IPS-NIHi11 (cell line): ENCODE results near the gene TGFB1.
"Not testable (repeated sequence)": the region's sequence is repeated elsewhere in the genome, so short reads cannot be mapped to it uniquely, and the experiment has no call there.

ENCODE experiments used
- DNase-seq: peaks from one replicate; pipeline ENCODE4 v3.0.0; 2012; ENCODE audit warnings: mixed read lengths, low spot score

Gene TGFB1

DNA sequence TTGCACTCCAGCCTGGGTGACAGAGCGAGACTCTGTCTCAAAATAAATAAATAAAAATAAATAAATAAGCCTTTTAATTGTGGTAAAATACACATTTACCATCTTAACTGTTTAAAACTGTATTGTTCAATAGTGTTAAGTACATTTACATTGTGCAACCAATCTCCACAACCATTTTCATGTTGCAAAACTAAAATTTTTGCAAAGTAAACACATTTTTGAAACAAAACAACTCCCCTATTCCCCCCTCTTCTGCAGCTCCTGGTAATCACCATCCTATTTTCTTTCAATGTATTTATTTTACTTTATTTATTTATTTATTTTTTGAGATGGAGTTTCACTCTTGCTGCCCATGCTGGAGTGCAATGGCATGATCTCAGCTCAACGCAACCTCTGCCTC is 16.0 kb upstream of the TGFB1 start:
- no peak for DNase-seq

DNA sequence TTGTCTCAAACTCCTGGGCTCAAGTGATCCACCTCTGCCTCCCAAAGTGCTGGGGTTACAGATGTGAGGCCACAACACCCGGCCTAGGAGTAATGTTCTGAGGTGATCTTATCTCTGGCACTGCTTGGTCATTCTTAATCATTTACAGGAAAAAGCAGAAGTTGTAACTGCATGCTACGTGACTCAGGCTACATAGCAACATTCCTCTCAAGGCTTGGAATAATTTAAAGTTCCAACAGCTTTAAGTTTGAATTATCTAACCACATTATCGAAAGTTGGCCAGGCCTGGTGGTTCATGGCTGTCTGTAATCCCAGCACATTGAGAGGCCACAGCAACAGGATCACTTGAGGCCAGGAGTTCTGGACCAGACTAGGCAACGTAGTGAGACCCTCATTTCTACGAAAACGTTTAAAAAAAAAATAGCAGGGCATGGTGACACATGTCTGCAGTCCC is 14.2 kb upstream of the TGFB1 start:
- no peak for DNase-seq

DNA sequence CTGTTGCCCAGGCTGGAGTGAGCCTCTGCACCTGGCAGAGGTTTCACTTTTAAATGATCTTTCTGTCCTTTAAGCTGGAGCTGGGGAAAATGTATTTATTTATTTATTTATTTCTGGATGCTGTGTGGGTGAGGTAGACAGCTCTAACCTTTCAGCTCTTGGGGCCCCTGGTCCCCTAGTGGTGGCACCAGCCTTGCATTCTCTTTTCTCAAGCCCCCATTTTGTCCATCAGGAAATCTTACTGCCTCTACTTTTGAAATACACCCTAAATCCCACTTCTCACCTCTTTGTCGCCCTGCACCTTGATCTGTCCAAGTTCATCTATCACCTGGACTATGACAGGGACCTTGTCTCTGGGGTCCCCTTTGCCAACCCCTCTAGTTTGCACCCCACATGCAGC is 12.4 kb upstream of the TGFB1 start:
- no peak for DNase-seq

DNA sequence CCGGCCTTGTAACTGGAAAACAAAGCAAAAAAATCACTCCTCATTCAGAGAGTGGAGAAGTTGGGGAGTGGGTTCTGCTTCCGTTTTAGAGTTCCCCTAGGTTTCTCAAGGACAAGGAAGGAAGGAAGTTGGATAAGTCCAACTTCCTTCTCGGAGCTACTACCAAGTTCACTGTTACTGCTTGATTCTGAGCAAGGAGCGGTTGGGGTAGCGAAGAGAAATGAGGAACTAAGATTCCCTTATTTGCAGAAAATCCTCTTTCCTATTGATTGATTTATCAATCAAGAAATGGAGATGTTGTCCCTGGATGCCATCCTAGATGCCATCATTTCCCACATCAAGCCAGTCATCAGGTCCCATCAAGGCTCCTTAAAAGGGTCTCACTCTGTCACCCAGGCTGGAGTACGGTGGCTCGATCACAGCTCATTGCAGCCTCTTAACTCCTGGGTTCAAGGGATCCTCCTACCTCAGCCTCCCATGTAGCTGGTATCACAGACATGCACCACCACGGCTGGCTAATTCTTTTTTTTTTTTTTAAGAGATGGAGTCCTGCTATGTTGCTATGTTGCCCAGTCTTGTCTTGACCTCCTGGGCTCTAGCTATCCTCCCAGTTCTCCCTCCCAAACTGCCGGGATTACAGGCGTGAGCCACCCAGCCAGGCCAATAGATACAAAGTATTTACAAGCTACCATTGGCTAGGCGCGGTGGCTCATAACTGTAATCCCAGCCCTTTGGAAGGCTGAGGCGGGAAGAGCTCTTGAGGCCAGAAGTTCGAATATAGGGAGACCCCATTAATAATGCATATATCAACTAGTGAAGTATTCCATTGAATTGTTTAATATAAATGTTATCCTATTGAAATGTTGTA is 11.0 kb upstream of the TGFB1 start:
- DNase-seq = no peak

DNA sequence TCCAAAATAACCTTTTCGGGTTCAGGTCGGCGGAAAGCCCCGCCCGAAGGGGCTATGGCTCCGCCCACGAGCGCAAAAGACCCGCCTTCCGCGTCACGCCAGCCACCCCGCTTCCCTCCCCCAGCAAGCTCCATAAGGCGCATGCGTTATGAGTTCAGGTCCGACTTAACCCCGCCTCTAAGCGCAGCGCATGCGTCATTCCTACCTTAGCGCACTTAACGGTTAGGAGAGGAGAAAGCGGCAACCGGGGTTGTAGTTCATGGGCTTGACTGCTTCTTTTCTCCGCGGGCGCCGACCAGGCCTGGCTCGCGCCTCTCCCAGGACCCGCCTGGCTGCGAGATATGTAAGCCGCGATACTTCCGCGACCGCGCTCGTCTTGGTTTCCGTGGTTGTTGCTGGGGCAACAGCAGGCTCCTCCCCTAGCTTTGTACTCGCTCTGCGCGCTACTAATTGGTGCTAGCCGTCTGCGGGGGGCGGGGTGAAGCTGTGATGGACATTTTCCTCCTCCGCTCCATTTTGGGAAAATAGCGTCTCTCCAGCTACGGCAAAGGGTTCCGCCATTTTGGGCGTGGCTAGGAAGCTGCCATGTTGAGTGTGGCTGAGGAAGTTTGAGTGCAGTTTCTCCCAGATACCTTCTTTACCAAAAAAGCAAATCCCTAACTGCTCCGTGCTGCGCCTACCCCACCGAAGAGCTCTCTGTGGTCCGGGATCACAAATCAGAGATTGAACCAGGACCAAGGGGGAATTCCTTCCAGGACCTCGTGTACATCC is 10.2 kb upstream of the TGFB1 start, which contains the start of gene B9D2:
B9D2 (minus strand) TSS at position 397 of the 771 bp plus-strand sequence. CDS start 630 bp downstream, outside the sequence.
- DNase-seq = peak; percentile 94

DNA sequence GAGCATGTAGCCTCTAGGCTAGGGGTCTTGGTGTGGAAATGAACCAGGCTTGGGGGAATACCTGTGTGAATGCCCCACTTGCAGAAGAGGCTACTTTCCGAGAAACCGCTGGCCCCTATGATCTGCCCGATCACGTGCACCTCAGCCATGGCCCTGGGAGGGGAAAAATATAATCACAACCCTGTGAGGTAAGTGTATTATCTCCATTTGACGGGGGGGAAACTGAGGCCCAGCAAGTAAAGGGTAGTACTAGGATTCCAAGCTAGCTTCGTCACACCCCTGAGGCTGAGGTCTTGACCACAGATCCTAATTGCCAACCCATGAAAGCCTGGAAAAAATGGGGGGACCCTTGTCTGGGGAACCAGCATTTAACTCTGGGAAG is 9.6 kb upstream of the TGFB1 start:
- DNase-seq = no peak

DNA sequence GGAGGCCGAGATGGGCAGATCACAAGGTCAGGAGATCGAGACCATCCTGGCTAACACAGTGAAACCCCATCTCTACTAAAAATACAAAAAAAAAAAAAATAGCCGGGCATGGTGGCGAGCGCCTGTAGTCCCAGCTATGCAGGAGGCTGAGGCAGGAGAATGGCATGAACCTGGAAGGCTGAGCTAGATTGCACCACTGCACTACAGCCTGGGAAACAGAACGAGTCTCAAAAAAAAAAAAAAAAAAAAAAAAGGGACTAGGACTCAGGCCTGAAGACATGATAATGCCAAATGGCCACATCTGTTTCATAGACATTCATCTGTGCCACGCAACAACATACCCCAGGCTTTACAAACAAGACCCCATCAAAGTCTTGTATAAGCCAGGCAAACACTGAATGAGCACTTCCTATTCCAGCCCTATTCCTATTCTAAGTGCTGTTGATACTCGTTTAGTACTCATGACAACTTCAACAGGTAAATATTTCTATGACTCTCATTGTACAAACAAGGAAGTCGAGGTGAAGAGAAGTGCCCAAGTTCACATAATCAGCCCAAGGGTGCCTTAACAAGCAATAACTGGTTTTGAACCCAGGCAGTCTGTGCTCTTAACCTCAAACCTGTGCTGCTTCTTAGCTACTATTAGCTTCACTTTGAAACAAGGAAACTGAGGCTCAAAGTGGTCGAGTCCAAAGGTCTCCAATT is 8.6 kb upstream of the TGFB1 start:
- DNase-seq = no peak

DNA sequence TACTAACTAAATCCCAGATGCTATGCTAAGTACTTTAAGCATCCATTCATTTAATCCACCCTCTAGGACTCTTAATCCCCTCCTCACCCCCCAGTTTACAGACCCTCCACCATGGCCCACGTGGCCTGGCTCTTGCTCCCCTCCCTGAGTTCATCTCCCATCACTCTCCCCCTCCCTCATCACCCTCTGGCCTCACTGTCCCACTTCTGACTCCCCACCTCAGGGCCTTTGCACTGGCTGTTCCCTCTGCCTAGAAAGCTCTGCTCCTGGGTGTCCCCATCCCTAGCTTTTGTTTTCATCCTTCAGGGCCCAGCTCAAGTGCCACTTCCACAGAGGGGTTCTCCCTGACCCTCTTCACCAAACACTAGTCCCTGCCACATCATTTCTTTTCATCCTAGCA is 6.0 kb upstream of the TGFB1 start:
- no peak for DNase-seq

DNA sequence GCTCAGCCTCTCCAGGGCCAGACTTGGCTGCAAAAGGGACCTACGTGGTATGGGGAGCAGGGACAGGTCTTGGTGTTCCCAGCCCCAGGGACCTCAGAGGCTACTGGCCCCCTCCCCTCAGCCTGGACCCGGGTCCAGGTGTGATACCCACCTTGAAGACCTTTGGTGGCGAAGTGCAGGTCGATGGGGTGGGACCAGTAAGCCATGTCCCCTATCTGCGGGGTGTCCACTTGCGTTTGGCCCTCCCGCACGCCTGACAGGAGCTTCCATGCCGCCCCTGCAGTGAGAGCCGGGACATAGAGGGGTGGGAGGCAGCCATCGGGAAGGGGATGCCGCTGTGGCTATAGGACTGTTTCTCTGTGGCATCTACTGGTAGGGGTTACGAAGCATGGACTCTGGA is 4.0 kb upstream of the TGFB1 start:
- no peak for DNase-seq

DNA sequence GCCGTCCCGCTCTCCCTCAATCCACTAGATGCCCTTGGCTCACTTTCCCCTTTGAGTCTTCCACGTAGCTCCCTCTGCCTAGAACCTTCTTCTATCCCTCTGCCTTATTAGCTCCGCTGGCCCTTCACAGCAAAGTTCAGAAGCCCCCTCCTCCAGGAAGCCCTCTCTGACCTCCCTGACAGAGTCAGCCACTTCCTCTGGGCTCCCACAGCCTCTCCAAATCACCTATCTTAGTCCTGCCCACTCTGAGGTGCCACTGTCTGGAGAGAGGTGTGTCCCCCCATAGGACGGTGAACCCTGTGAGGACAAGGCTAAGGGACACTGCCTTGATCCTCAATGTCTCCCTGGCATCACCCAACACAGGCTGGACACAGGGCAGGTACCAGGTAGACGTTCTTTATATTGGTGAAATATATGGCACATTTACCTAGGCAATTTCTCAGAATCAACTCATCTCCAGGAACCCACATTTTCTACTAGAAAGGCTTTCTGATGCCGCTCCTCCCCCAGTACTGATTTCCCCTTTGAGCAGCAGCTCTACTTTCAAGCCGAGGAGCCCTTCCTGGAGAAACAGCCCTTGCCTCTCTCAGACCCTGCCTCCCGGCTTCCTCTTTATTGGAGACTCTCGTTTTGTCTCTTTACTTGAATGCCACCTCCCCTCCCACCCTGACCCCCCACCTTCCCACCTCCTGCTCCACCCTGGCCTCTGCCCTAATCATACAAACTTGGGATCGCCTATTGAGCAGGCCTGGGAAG is 3.4 kb upstream of the TGFB1 start:
- no peak for DNase-seq

DNA sequence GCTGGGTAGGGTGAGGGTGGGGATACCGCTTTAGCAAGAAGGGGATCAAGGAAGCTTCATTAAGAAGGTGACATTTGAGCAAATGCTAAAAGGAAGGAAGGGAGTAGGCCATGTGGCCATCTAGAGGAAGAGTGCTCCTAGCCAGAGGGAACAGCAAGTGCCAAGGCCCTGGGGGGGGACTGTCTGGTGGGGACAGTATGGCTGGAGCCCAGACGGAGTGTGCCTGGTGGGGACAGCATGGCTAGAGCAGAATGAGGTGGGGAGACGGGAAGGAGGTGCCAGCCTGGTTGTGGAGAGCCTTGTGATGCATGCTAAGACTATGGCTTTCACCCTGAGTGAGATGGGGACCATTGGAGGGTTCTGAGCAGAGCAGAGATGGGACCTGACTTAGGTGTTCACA is 2.1 kb upstream of the TGFB1 start:
- DNase-seq = no peak

DNA sequence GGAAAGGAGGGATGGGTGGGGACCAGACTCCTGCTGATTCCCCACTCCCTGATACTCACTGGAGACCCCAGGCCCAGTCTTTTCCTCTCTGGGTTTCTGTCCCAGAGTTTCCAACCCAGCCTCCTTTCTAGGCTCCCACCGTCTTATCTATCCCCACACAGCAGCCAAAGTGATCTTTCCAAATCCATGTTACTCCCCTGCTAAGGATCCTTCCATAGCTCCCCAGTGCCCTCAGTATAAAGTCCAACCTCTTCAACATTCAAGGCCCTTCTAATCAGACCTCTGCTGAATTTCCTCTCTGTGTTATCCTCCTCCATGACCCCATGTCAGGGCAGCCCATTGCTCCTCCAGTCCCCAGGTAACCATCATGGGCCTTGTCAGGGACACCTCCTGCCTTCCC is 1.3 kb upstream of the TGFB1 start:
- no peak for DNase-seq

DNA sequence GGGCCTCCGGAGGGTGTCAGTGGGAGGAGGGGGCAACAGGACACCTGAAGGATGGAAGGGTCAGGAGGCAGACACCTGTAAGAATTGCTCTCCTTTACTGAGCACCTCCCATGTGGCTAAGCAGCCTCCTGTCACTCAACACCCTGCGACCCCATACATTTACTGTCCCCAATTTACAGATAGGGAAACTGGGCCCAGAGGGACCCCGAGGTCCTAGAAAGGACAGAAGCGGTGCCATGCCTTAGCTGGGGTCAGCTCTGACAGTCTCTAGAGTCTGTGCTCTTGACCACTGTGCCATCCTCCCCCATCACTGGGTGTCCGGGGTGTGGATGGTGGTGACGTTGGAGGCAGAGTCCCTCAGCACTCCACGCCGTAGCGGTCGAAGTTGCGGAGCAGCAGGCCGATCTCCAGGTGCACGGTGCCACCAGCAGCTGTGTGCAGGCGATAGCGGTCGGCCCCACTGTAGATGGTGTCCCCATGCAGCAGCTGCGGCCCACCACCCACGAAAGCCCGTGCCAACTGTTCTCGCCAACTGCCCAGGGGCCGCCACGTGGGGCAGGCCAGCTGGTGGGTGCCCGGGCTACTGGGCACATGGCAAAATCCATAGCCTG is 726 bp upstream of the TGFB1 start:
- DNase-seq = no peak

DNA sequence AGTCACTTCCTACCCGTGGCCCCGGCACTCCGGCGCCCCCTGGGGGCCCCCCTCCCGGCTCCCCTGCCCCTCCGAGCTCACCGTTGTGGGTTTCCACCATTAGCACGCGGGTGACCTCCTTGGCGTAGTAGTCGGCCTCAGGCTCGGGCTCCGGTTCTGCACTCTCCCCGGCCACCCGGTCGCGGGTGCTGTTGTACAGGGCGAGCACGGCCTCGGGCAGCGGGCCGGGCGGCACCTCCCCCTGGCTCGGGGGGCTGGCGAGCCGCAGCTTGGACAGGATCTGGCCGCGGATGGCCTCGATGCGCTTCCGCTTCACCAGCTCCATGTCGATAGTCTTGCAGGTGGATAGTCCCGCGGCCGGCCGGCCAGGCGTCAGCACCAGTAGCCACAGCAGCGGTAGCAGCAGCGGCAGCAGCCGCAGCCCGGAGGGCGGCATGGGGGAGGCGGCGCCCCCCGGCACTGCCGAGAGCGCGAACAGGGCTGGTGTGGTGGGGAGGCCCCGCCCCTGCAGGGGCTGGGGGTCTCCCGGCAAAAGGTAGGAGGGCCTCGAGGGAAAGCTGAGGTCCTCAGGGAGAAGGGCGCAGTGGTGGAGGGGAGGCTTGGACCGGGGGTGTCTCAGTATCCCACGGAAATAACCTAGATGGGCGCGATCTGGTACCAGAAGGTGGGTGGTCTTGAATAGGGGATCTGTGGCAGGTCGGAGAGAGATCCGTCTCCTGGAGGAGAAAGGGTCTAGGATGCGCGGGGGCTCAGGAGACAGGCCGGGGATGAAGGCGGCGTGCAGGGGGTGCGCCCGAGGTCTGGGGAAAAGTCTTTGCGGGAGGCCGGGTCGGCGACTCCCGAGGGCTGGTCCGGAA is 885 bp downstream of the TGFB1 start:
- peak; percentile 84 for DNase-seq

DNA sequence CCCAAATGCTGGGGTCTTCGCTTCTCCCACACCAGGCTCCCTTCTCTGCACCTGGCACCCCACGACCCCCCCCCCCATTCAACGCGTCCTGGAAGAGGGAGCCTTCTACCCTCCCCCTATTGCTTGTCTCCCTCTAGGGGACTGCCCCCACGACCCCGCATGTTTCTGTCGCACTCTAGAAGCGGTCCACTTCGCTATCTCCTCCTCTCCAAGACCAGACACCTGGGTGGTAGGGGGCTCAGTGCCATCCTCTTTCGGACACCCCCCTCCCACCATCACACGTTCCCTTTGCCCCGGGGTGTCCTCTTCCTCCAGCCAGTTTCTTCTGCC is 1.5 kb downstream of the TGFB1 start:
- no peak for DNase-seq

DNA sequence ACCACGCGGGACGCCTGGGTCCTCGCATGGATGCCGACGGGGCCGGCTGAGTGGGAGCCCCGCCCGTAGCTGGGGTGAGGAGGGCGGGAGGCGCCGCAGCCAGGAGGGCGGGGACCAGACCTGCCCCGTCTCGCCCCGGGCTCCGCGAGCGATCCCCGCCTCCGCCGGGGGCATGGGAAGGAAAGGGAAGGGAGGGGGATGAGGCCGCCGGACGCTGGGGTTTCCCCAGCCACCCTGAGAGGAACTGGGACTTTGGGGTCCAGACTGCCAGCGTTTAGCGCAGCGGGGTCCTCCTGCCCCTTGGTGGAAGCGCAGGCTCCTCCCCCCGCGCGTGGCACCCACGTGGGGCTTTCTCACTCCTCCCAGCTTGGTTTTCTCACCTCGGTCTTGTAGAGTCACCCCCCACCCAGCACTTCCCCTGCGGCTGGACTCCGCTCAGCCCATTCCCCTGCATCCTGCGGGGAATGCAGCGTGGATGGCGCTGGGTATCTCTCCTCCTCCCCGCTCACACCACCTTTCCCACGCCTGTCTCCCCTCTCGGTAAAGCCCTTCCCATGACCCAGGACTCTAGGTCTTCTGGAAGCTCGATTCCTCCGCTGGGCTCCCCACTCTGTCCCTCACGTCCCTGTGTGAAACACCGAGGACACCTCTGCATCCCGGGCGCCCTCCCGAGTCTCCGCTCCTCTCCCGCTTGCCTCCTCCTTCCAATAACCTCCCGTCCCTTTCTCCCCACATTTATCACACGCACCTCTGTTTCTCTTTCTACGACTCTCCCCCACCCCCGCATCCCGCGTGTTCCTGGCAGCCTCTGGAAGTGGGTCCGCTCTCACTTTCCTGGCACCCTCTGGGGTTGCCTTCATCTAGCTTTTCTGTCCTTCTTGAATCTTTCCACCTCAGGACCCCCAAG is 2.1 kb downstream of the TGFB1 start:
- peak; percentile 86 for DNase-seq

DNA sequence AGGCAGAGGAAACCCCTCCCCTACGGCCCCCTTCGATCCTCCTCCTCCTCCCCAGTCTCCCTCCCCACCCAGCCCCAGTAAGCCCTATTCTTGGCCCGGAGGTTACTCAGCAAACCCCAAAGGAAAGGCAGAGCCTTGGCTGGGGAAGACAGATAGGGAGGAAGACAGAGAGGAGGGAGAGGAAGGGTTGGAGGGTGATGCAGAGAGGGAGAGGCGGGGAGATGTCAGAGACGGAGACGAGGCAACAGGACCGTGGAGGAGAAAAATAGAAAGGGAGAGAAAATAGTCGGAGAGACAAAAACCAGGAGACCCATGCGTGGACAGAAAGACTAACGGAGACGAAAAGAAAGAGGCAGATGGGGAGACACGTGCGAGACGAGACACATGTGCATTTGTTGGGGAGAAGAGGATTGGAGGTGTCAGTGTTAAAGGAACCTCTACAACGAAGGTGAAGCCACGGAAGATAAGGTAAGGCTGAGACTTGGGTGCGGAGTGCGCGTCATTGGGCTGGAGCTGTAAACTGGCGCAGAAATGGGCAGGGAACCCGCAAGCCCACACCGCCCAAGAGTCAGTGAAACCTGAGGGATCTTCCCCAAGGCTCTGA is 2.9 kb downstream of the TGFB1 start:
- DNase-seq = peak; percentile 18

DNA sequence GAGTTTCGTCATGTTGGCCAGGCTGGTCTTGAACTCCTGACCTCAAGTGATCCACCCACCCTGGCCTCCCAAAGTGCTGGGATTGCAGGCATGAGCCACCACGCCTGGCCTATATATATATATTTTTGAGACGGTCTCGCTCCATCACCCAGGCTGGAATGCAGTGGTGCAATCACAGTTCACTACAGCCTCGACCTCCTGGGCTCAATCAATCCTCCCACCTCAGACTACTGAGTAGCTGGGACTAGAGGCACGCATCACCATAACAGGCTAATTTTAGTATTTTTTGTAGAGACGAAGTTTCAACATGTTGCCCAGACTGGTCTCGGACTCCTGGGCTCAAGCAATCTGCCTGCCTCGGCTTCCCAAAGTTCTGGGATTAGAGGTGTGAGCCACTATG is 6.8 kb downstream of the TGFB1 start:
- DNase-seq = not testable (repeated sequence)

DNA sequence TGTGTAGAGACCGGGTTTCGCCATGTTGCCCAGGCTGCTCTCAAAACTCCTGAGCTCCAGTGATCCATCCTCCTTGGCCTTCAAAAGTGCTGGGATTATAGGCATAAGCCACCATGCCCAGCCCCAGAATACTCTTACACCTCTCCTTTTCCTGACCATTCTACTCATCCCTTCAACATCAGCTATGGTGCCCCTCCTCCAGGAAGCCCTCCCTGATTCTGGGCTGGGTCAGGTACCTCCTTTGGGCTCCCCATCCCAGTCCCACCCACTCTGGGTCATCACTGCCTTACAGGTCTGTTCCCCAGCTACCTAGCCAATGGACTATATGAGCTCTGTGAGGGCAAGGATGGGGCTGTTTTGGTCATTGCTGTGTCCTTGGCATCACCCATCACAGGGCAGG is 9.6 kb downstream of the TGFB1 start:
- no peak for DNase-seq
